Placental epithelial cell (primary cell): ENCODE results near the gene MADCAM1. TPM values are rescaled to one million over a fixed set of nuclear protein-coding genes. Genes with fewer than 3 reads are reported as not detected.

ENCODE experiments used
- small RNA-seq: library from RNA; depleted of rRNA; stranded (forward); fragments of <200 nt; gene quantifications from one replicate; pipeline ENCODE3, GENCODE V24; 2012
- total RNA-seq: library from RNA; depleted of rRNA; stranded (reverse); fragments of >200 nt; gene quantifications from 2 replicates; pipeline ENCODE4 v1.2.3, GENCODE V29; 2012

MADCAM1 gene
- 0.11 and 0.79 TPM in 2 replicates for total RNA-seq

DNA sequence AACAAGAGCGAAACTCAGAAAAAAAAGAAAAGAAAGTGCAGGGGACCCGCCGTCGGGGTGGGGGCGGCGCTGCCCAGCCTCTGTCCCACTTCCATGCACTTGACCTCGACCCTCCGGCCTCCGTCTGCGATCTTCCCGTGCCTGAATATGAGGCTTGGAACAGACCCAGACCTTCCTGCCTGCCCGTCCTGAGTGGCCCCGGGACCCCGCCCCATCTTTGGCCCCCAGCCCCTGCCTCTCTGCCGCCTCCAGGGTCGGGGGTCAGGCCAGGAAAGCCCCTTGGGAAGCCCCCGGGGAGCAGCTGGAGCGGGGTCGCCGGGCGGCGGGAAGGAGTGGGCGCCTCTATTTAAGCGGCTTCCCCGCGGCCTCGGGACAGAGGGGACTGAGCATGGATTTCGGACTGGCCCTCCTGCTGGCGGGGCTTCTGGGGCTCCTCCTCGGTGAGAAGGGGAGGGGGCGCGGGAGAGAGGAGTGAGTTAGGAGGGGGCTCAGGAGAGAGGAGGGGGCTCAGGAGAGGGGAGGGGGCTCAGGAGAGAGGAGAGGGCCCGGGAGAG lies at the start of gene MADCAM1:
TSS of gene MADCAM1 (plus strand) at position 375 of the 554 bp plus-strand sequence. CDS start at position 389, 14 bp downstream.

DNA sequence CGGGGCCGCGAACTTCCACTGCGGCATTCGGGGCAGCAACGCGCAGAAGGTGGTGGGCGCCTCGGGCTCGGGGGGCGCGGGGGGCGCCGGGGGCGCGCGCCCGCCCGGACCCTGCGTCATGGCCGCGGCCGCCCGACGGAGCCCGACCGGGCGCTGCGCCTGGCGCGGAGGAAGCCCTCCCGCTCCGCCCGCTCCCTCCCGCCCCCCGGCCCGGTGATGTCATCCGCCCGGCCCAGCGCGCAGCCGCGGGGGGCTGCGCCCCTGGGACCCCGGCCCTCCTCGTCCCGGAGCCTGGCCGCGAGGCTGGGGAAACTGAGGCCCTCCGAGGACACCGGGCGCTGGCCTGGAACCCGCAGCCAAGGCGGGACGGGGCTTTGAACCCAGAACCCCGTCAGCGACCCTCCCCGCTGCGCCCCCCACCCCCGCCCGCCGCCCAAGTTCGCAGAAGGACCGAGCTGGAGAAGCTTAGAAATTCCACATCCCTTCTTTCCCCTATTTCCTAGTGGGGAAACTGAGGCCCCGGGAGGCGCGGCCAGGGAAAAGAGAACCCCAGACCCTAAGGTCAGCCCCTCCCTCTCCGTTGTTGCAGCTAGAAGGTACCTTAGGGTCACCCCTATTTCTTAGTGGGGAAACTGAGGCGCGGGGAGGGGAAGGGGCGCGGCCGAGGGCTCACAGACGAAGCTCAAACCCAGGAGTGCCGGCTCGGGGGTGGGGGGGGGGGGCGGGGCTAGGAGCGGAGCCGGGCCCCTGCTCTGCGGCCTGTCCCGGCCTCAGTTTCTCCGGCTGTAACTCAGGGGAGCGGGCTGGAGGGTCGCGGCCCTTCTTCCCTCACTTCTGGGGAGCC lies 35.2 kb upstream of the MADCAM1 start, which contains the start of gene SHC2:
TSS of gene SHC2 (minus strand) at position 157 of the 844 bp plus-strand sequence. CDS start at position 120, 37 bp downstream.

DNA sequence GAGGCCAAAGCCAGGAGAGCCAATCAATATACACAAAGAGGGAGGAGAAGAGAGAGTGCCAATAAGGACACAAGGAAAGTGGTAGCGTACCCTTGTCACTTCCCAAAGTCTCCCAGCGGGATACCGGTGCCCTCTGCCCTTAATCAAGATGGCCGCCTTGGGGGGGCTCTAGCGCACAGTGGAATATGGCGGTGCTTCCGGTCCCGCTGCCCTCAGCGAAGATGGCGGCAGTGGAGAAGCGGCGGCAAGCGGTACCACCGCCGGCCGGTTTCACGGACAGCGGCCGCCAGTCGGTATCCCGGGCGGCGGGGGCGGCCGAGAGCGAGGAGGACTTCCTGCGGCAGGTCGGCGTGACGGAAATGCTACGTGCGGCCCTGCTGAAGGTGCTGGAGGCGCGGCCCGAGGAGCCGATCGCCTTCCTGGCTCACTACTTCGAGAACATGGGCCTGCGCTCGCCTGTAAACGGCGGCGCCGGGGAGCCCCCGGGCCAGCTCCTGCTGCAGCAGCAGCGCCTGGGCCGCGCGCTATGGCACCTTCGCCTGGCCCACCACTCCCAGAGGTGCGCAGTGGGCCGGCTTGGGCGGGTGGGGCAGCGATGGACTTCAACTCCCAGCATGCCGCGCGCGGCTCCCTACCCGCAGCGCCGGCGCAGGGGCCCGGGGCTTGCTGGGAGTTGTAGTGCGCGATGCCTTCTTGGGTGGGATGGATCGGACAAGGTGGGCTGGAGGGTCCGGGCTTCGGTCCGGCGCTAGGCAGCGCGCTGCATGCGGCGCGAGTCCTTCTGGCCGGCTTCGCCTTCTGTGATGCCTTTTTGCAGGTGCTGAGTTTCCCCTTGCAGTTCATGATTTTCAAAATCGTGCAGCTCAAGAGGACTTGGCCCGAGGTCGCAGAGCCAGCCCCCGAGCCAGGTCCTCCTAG lies 11.3 kb downstream of the MADCAM1 start, which contains the start of gene TPGS1:
TSS of gene TPGS1 (plus strand) at position 212 of the 918 bp plus-strand sequence. CDS start at position 222, 10 bp downstream.

DNA sequence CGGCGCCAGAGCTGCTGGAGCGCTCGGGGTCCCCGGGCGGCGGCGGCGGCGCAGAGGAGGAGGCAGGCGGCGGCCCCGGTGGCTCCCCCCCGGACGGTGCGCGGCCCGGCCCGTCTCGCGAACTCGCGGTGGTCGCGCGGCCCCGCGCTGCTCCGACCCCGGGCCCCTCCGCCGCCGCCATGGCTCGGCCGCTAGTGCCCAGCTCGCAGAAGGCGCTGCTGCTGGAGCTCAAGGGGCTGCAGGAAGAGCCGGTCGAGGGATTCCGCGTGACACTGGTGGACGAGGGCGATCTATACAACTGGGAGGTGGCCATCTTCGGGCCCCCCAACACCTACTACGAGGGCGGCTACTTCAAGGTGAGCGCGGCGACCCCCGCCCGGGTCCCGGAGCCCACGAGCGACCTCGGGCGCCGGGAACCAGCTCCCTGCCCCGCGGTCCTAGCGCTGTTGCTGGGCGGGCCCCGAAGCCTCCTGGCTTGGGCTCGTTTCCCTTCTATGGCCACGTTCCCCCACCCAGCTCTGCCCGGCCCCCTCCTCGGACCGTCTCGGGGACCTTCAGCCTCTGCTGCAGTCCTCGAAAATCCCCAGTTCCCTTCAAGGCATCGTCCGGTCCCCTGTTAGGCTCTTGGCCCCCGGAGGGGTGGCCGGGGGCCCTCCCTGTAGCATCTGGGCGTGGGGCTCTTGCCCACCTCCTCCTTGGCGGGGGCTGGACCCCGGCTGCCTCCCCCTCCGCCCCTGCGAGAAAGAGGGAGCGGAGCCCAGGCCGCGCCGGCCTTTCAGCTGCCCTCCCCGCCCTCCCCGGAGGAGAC lies 35.7 kb downstream of the MADCAM1 start, which contains the start of gene CDC34:
TSS of gene CDC34 (plus strand) at position 8 of the 808 bp plus-strand sequence. CDS start at position 180, 172 bp downstream.

DNA sequence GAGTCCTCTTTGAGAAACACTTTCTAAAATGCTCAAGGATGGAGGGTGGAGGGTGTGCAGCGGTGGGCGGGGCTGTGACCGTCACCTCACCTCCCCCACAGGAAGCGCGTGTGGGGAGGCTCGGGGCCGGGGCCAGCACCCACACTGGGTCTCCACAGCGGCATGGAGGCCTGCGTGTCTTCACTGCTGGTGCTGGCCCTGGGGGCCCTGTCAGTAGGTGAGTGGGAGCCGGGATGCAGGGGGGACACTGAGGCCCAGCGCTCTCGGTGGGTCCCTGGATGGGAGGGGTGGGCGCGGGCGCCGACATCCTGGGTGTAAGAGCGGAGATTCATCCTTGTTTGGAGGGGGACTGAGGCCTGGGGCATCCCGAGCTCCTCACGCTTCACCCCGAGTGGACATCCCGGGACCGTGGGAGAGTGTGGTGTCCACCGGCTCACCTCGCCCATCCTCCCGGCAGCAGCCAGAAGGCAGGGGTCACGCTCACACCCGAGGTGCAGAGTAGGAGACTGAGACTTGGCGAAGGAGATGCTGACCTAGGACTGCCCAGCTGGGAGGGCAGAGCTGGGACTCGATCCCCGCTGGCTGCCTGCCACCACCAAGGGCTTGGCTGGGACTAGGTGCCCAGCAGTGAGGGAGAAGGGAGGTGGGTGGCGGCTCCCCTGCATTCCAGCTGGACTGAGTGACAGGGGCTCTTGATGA lies 47.8 kb downstream of the MADCAM1 start, which contains the start of gene GZMM:
TSS of gene GZMM (plus strand) at position 144 of the 699 bp plus-strand sequence. CDS start at position 163, 19 bp downstream.

Small RNA genes within 50 kb of the gene (small RNA-seq; reads per million reads assigned to genes)
- not detected for gene RNA5SP462

Other genes starting within 250 kb of the MADCAM1 start
- 19.7 and 43.2 TPM in 2 replicates for gene PLPP2, start 205.1 kb upstream of the MADCAM1 start, total RNA-seq
- gene MIER2, start 151.7 kb upstream of the MADCAM1 start, total RNA-seq: 13.3 and 16.5 TPM in 2 replicates
- under 0.01 TPM in 2 replicates for gene C2CD4C, start 87.3 kb upstream of the MADCAM1 start, total RNA-seq
- gene SHC2, start 35.5 kb upstream of the MADCAM1 start, total RNA-seq: not detected in 2 replicates
- 50.3 and 77.6 TPM in 2 replicates for gene TPGS1, start 11.0 kb downstream of the MADCAM1 start, total RNA-seq
- gene CDC34, start 35.3 kb downstream of the MADCAM1 start, total RNA-seq: 71.8 and 75.5 TPM in 2 replicates
- not detected in 2 replicates for gene GZMM, start 47.6 kb downstream of the MADCAM1 start, total RNA-seq
- 235 and 281 TPM in 2 replicates for gene BSG, start 76.1 kb downstream of the MADCAM1 start, total RNA-seq
- 0.33 and 0.39 TPM in 2 replicates for gene HCN2, start 93.4 kb downstream of the MADCAM1 start, total RNA-seq
- 20.0 and 23.4 TPM in 2 replicates for gene POLRMT, start 137.1 kb downstream of the MADCAM1 start, total RNA-seq
- gene FGF22, start 143.4 kb downstream of the MADCAM1 start, total RNA-seq: 0.33 and 0.39 TPM in 2 replicates
- gene RNF126, start 166.7 kb downstream of the MADCAM1 start, total RNA-seq: 34.9 and 59.5 TPM in 2 replicates
- gene FSTL3, start 179.9 kb downstream of the MADCAM1 start, total RNA-seq: 221 and 628 TPM in 2 replicates
- not detected in 2 replicates for gene PRSS57, start 199.0 kb downstream of the MADCAM1 start, total RNA-seq
- gene PALM, start 212.4 kb downstream of the MADCAM1 start, total RNA-seq: 0.11 and 1.2 TPM in 2 replicates